CD4-positive, alpha-beta T cell treated with Interleukin-10 for 1 hour (primary cell): Measurements from ENCODE around the gene SYNDIG1.

Source experiments
- DNase-seq: peaks from one replicate; pipeline ENCODE4 v3.0.0-alpha.2; 2020

The SYNDIG1 gene

GRCh38 chr20:24531631-24532419 lies 62.4 kb downstream of the SYNDIG1 start:
- no peak for DNase-seq

GRCh38 chr20:24533449-24533848 lies 64.0 kb downstream of the SYNDIG1 start:
- no peak for DNase-seq

GRCh38 chr20:24534282-24534681 lies 64.9 kb downstream of the SYNDIG1 start:
- no peak for DNase-seq

- no peak for DNase-seq
Observed at GRCh38 chr20:24535941-24536730, 66.7 kb downstream of the SYNDIG1 start.

- no peak for DNase-seq
Observed at GRCh38 chr20:24537210-24537609, 67.8 kb downstream of the SYNDIG1 start.

- DNase-seq: no peak
Observed at GRCh38 chr20:24542721-24543120, 73.3 kb downstream of the SYNDIG1 start.

- no peak for DNase-seq
Observed at GRCh38 chr20:24543168-24543567, 73.7 kb downstream of the SYNDIG1 start.

GRCh38 chr20:24543741-24544140 lies 74.3 kb downstream of the SYNDIG1 start:
- no peak for DNase-seq

- DNase-seq: no peak
Observed at GRCh38 chr20:24544371-24544770, 74.9 kb downstream of the SYNDIG1 start.

- DNase-seq: no peak
Observed at GRCh38 chr20:24545168-24545567, 75.7 kb downstream of the SYNDIG1 start.

GRCh38 chr20:24546232-24546892 lies 76.9 kb downstream of the SYNDIG1 start:
- no peak for DNase-seq

- no peak for DNase-seq
Observed at GRCh38 chr20:24547967-24548366, 78.5 kb downstream of the SYNDIG1 start.

- DNase-seq: no peak
Observed at GRCh38 chr20:24559114-24559732, 89.8 kb downstream of the SYNDIG1 start.

GRCh38 chr20:24560571-24561491 lies 91.4 kb downstream of the SYNDIG1 start:
- DNase-seq: no peak

GRCh38 chr20:24565835-24566351 lies 96.5 kb downstream of the SYNDIG1 start:
- DNase-seq: no peak

GRCh38 chr20:24566656-24567055 lies 97.2 kb downstream of the SYNDIG1 start:
- no peak for DNase-seq

GRCh38 chr20:24567508-24567907 lies 98.1 kb downstream of the SYNDIG1 start:
- no peak for DNase-seq

- no peak for DNase-seq
Observed at GRCh38 chr20:24568842-24569241, 99.4 kb downstream of the SYNDIG1 start.

- DNase-seq: no peak
Observed at GRCh38 chr20:24571159-24571558, 101.7 kb downstream of the SYNDIG1 start.

GRCh38 chr20:24572140-24572539 lies 102.7 kb downstream of the SYNDIG1 start:
- no peak for DNase-seq

GRCh38 chr20:24572862-24573261 lies 103.4 kb downstream of the SYNDIG1 start:
- no peak for DNase-seq

- no peak for DNase-seq
Observed at GRCh38 chr20:24573557-24573956, 104.1 kb downstream of the SYNDIG1 start.
